IPS-18c (cell line): Measurements from ENCODE around the gene SLC35F4.
"Not testable (repeated sequence)": the region's sequence is repeated elsewhere in the genome, so short reads cannot be mapped to it uniquely, and the experiment has no call there.

Experiments
- H3K4me3 ChIP-seq: 2 replicates; pipeline ENCODE4 v1.7.0; 2013; ENCODE audit warnings: low read depth, mild to moderate bottlenecking, low read length, moderate library complexity; ENCODE audit not compliant: insufficient read depth
- H3K9me3 ChIP-seq: one replicate; pipeline ENCODE4 v1.6.1; 2013; ENCODE audit warnings: mild to moderate bottlenecking, low read length, moderate library complexity; ENCODE audit not compliant: control insufficient read depth, insufficient read depth

The SLC35F4 gene

DNA sequence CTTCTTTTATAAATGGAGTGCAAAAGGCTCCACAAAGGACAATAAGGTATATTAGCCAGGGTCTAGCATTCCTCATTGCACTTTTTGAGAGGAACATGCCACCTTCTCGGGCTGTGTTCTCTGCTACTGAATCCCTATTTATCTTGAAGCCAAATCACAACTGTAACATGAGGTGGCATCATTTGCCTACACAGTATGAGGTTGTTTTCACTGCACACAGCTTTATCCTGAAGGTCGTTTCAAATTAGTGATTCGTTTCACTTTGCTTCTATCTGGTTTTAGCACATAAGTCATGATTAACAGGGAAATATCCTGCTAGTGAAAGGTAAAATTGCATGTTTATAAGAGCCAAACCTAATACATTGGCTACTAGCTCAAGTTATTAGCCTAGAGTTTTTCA lies 153.8 kb downstream of the SLC35F4 start:
- Histone ChIP-seq H3K4me3 (no peak overlapping the region), H3K9me3 (no peaks in the 10 kb centered on the region)

DNA sequence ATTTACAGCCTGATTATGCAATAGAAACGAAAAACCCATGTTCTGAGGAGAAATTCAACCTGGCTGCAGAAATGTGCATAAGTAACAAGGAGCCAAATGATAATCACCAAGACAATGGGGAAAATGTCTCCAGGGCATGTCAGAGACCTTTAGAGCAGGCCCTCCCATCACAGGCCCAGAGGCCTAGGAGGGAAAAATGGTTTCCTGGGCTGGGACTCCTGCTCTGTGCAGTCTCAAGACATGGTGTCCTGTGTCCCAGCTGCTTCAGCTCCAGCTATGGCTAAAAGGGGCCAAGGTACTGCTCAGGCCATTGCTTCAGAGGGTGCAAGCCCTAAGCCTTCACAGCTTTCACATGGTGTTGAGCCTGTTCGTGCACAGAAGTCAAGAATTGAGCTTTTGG lies 156.0 kb downstream of the SLC35F4 start:
- Histone ChIP-seq H3K9me3 (no peaks in the 10 kb centered on the region), H3K4me3 (no peak overlapping the region)

DNA sequence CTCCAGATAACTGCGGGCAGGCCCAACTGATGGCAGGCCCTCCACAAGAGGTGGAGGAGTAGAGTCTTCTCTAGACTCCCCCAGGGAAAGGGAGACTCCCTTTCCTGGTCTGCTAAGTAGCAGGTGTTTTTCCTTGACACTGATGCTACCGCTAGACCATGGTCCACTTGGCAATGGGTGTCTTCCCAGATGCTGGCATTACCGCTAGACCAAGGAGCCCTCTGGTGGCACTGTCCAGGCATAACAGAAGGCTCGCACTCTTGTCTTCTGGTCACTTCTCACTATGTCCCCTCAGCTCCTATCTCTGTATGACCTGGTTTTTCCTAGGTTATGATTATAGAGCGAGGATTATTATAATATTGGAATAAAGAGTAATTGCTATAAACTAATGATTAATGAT lies 156.8 kb downstream of the SLC35F4 start:
- H3K4me3 ChIP-seq, H3K9me3 ChIP-seq: not testable (repeated sequence)

DNA sequence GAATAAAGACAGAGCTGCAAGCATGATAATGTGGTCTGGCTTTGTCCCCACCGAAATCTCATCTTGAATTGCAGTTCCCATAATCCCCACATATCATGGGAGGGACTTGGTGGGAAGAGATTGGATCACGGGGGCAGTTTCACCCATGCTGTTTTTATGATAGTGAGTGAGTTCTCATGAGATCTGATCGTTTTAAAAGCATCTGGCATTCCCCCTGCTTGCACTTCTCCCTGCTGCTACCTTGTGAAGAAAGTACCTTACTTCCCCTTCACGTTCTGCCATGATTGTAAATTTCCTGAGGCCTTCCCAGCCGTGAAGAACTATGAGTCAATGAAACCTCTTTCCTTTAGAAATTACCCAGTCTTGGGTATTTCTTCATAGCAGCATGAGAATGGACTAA lies 158.7 kb downstream of the SLC35F4 start:
- Histone ChIP-seq H3K9me3 (no peaks in the 10 kb centered on the region), H3K4me3 (no peak overlapping the region)

DNA sequence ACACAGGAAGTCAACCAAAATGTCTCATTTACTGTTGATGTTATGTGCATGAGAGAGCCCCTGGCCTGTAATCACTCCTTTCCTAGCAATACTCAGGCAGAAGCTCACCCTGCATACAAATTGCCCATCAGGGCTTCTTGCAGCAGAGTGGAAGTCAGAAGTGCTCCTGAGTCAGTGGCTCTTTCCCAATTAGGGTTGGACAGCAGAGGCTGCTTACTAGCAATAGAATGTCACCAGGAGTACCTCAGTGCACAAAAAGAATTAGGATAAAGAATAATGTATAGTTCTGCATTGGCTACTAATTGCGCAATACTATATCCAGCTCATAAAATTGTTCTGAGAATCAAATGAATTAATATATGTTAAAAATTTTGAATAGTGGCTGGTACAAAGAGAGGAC lies 161.1 kb downstream of the SLC35F4 start:
- H3K9me3 ChIP-seq, result no peaks in the 10 kb centered on the region
- H3K4me3 ChIP-seq, result no peak overlapping the region

DNA sequence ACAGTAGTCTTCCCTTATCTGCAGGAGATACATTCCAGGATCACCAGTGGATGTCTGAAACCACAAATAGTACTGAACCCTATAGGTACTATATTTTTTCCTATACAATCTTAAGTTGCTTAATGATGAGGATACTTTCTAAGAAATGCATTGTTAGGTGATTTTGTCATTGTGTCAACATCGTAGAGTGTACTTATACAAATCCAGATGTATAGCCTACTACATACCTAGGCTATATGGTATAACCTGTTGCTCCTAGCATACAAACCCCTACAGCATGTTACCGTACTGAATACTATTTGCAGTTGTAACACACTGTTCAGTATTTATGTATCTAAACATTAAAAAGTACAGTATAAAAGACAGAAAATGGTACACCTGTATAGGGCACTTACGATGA lies 165.9 kb downstream of the SLC35F4 start:
- no peak overlapping the region for H3K4me3 ChIP-seq

DNA sequence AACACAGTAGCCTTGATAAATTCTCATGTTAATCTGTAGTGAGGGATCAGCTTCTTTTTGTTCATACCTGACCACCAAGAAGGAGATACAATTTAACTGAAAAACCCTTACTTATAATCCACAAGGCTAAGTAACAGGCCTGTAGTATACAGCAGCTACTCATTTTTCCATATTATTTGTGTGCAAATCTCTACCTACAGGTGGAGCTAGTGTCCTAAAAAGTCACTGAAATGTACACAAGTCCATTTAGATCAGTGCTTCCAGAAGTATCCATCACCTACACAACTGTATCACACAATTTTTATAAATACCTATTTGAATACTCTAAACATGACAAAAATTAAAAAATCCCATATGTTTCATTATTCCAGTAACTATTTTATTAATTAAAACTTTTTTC lies 173.2 kb downstream of the SLC35F4 start:
- H3K4me3 ChIP-seq, result no peak overlapping the region
- no peaks in the 10 kb centered on the region for H3K9me3 ChIP-seq

More for the DNA sequence above, 165.9 kb downstream of the SLC35F4 start:
- no peaks in the 10 kb centered on the region for H3K9me3 ChIP-seq

DNA sequence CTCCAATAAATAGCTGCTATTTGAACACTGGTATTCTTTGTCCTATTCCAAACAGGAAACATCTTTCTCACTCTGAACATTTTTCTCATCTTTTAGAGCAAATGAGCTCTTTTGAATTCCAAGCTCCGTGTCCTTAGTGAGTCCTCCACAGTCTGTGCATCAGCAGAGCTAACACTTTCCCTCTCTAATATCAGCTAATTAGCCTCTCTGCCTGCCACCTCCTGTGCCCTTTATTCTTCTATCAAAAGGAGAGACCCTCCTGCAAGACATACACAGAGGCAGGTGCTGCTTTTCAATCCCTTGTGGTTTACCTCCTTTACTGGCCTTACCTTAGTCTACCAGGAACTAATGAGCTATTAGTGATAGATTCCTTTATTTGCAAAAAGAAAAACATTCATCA lies 178.5 kb downstream of the SLC35F4 start:
- H3K4me3 ChIP-seq, result no peak overlapping the region
- H3K9me3 ChIP-seq, result no peaks in the 10 kb centered on the region

DNA sequence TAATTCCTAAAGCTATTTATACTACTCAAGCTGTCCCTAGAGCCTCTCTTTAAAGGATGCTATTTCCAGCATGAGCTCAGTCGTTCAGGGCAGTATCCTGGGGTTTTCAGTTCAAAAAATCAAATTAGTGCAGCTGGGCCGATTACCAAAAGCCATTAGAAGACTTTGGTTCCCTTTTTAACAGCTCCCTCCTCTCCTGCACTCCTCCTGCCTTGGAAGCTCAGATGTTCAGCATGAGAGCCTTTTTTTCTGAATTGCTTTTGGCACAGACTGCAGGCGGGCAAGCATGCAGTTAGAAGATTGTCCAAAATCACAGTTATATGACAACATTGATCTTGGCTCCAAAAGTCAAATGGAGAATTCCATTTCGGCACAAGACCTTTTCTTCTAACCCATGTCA lies 179.6 kb downstream of the SLC35F4 start:
- Histone ChIP-seq H3K9me3 (no peaks in the 10 kb centered on the region), H3K4me3 (no peak overlapping the region)

DNA sequence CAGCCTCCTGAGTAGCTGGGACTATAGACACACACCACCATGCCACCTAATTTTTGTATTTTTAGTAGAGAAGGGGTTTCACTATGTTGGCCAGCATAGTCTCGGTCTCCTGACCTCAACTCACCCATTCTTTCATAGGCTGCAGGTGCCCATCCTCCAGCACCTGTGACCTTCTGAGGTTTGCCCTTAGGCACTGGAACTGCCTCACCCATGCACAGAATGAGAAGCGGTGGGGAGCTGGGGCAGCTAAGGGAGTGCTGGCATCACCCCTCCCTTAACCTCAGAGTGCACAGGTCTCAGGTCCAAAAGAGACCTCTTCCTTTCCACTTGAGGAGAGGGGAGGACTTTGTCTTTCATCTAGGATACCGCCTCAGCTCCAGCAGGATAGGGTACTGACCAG lies 194.9 kb downstream of the SLC35F4 start:
- H3K4me3 ChIP-seq, result no peak overlapping the region
- no peaks in the 10 kb centered on the region for H3K9me3 ChIP-seq

DNA sequence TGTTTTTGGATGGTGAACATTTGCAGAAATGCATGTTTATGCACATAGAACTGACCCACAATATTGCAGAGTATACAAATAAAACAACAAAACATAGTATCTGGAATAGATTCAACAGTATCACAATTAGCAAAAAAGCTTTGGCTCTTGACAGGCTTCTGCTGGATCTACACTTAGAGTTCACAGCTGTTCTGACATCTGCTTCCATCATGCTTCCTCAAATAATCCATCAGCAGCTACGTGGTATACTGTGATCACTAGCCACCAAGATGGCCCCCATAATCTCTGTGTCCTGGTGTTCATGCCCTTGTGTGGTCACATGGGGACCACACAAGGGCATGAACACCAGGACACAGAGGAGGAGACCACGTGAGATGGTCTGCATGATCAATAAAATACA lies 205.7 kb downstream of the SLC35F4 start:
- Histone ChIP-seq H3K4me3 (no peak overlapping the region), H3K9me3 (peaks cover 2% of the 10 kb centered on the region)

DNA sequence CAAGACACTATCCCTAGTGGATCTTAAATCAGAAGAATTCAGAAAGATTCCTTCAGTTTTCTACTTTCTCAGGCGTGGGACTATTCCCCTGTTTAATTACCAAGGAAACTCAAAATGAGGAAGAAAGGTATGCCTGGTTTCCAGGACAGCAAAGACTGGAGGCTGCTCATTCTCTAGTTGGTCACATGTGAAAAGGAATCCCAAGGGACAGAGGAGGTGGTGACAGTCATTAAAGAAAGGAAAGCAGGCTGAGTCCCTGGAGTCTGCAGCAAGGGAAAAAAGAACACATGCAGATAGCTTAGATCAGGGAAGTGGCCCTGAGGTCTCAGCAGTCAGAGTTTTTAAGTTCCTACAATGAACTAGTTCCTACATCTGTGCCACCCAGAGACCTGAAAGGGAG lies 206.8 kb downstream of the SLC35F4 start:
- no peak overlapping the region for H3K4me3 ChIP-seq
- H3K9me3 ChIP-seq, result peaks cover 2% of the 10 kb centered on the region

DNA sequence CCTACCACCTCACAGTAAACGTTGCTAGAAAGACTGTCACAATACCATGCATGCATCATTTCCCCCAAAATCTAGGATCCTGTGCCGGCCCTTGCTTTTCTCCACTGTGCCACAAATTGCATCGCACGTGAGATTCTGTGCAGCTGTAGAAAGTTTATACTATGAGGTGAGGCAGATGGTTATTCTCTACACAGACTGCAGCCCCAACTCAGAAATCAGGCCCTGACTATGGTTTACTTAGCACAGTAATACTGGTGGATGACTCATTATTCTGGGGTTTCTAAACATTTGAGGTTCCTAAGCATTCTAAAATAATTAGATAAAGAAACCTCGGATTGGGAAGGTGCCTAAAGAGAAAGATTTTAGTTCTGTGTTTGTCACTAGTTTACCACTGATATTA lies 208.4 kb downstream of the SLC35F4 start:
- H3K4me3 ChIP-seq, result no peak overlapping the region
- peaks cover 2% of the 10 kb centered on the region for H3K9me3 ChIP-seq

DNA sequence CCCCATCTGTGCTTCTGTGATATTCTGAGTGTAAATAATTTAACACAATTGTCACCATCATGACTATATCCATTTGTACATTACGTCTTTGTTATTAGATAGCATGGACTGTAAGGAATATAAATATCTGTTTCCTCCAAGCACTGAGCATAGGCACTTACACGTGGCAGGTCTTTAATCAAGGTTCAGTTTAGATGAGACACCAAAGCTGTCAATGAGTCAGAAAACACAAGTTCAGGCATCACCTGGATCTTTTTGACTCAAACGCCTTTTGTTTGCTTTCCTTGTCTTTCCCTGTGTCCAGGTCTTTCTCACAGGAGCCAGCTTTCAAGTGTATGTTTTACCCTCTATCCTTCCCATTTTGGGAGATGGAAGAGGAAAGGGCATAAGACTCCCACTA lies 209.0 kb downstream of the SLC35F4 start:
- Histone ChIP-seq H3K4me3 (no peak overlapping the region), H3K9me3 (peaks cover 2% of the 10 kb centered on the region)

DNA sequence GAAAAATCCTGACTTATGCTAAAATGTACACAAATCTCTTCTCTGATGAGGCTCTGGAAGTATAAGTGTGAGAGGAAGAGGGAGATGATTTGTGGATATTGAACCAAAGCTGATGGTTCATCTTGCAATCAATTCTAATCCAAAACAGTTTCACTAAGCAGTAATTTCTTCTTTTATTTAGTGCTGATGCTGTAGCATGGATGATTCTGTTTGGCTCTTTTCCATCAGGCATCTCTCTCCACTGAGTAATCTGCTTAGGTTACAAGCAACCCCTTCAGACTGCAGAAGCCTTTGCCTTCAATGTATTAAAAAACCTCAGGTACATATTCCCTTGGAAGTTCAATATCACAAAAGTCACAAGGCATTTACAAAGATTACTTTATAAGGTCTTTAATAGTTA lies 213.1 kb downstream of the SLC35F4 start:
- Histone ChIP-seq H3K9me3 (peaks cover 2% of the 10 kb centered on the region), H3K4me3 (no peak overlapping the region)

DNA sequence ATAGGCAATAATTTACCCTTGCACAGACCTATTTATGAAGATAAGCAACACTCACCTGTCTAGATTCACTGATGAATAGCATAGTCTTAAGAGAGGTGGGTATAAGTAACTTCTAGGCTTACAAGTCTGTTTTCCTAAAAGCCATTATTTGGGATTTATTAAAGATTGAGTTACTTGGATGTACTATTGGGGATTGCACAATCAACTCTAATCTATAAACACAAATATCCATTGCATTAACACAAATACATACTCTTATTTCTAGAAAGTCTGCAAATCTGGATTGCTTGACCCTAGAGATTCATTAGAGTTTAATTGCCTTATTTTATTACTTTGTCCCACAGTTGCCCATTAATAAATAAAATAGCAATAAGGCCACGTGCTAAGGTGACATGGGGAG lies 224.1 kb downstream of the SLC35F4 start:
- Histone ChIP-seq H3K9me3 (no peaks in the 10 kb centered on the region), H3K4me3 (no peak overlapping the region)

DNA sequence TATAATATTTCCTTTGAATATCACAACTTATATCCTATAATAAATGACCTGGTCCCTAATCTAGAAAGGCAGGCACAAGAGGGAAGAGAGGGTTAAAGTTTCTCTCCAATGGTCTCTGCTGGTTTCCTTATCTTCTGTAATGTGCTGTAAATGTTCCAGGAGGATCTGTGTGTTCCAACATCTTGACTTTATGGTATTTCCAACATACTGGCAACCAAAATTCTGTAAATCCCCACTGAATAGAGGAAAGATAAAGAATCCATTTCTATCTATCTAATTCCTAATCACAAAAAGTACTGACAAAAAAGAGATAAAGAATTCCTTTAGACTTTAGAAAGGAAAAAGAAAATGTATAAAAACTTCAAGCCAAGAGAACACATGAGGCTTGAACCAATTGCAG lies 225.9 kb downstream of the SLC35F4 start:
- no peak overlapping the region for H3K4me3 ChIP-seq

DNA sequence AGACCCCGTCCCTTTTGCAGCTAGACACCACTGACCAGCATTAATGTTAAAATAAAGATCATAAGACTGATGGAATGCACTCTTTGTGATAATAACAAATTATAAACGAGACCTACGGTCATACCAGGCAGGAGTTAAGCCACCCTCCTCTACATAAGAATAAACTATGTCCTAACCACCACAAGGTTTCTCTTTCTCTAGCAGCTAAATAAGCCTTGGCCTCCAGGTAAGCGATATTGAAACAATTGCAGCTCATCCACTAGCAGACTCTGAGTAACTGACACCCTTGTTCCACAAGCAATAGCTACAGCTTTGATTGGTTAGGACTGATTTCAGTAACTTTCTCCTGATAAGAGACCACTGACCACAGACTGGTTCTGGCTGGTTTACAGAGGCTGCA lies 228.0 kb downstream of the SLC35F4 start:
- no peaks in the 10 kb centered on the region for H3K9me3 ChIP-seq
- no peak overlapping the region for H3K4me3 ChIP-seq

More for the DNA sequence above, 225.9 kb downstream of the SLC35F4 start:
- no peaks in the 10 kb centered on the region for H3K9me3 ChIP-seq

DNA sequence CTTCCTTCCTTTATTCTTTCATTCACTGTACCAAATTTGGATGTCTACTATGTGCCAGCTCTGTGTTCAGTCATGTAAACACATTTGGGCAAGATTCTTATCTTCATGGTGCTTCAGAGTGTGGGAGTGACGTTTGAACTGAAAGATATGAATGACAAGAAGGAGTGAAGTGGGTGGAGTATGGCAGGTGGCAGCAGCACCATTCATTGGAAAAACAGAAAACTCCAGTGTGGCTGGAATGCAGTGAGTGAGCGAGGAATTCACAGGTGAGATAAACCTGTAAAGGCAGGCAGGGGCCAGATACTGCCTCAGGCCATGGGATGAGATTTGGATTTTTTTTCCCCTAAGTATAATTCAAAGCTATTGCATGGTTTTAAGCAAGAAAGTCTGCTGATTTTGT lies 231.6 kb downstream of the SLC35F4 start:
- Histone ChIP-seq H3K9me3 (no peaks in the 10 kb centered on the region), H3K4me3 (no peak overlapping the region)

DNA sequence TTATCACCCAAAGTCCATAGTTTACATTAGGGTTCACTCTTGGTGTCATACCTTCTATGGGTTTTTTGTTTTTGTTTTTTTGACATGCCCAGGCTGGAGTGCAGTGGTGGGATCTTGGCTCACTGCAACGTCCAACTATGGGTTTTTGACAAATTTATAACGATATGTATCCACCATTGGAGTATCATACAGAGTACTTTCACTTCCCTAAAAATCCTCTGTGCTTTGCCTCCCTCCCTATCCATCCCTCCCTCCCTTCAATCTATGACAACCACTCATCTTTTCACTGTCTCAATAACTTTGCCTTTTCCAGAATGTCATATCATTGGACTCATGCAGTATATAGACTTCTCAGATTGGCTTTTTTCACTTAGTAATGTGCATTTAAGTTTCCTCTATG lies 233.2 kb downstream of the SLC35F4 start:
- Histone ChIP-seq H3K9me3 (no peaks in the 10 kb centered on the region), H3K4me3 (no peak overlapping the region)
